IMR-90 (cell line): Measurements from ENCODE around the gene SLC38A9. TPM values are rescaled to one million over a fixed set of nuclear protein-coding genes. Genes with fewer than 3 reads are reported as not detected.
A peak's percentile ranks its signal among the peaks of the same experiment; 100 is the strongest.

Experiments
- ATAC-seq: fragments of 200-7000 bp; cut with Tn5 transposase; 2 replicates; pipeline ENCODE4 v1.9.1; 2020; ENCODE audit warnings: low read depth, mild to moderate bottlenecking, moderate library complexity
- BruUV-seq: library from RNA; stranded (reverse); fragments of 400-500 nt; replicated peaks from 2 replicates; lab custom pipeline; 2021; lab: Mats Ljungman, UMichigan
- CTCF ChIA-PET: fragments of 300-600 bp; formaldehyde crosslinking; extraction: SDS; loops from one replicate; lab custom pipeline; 2021; ENCODE audit warnings: antibody characterized with exemption; lab: Yijun Ruan, JAX
- POLR2A ChIA-PET: fragments of 300-600 bp; sonication (Branson Sonifier 250); formaldehyde crosslinking; loops from one replicate; lab custom pipeline; 2022; ENCODE audit warnings: antibody characterized with exemption; ENCODE audit not compliant: unreplicated experiment; lab: Charles Lee
- DNase-seq: peaks from one replicate; pipeline ENCODE4 v3.0.0; 2013
- H2AFZ ChIP-seq: replicated peaks from 2 replicates; pipeline ENCODE3; 2013; ENCODE audit warnings: low read length, mild to moderate bottlenecking; ENCODE audit not compliant: poor library complexity
- H2AK5ac ChIP-seq: 2 replicates; pipeline ENCODE4 v1.6.1; 2013; ENCODE audit warnings: low read depth, low read length, inconsistent platforms
- H2AK9ac ChIP-seq: replicated peaks from 2 replicates; pipeline ENCODE3; 2013; ENCODE audit warnings: mild to moderate bottlenecking, low read depth, low read length, moderate library complexity; ENCODE audit not compliant: poor library complexity
- H2BK120ac ChIP-seq: 2 replicates; pipeline ENCODE4 v1.6.1; 2013; ENCODE audit warnings: low read depth, low read length, inconsistent platforms
- H2BK15ac ChIP-seq: 3 replicates; pipeline ENCODE4 v1.6.1; 2013; ENCODE audit warnings: low read depth, low read length, inconsistent platforms
- H2BK20ac ChIP-seq: 2 replicates; pipeline ENCODE4 v1.6.1; 2013; ENCODE audit warnings: low read depth, mild to moderate bottlenecking, inconsistent platforms, low read length, moderate library complexity
- H2BK5ac ChIP-seq: 2 replicates; pipeline ENCODE4 v1.6.1; 2013; ENCODE audit warnings: mild to moderate bottlenecking, low read depth, low read length, inconsistent platforms; ENCODE audit not compliant: poor library complexity, severe bottlenecking
- H3K14ac ChIP-seq: replicated peaks from 2 replicates; pipeline ENCODE4 v1.6.1; 2013; ENCODE audit warnings: low read depth, low read length, inconsistent platforms
- H3K18ac ChIP-seq: 2 replicates; pipeline ENCODE4 v1.6.1; 2013; ENCODE audit warnings: low read depth, low read length, control low read depth
- H3K23ac ChIP-seq: 2 replicates; pipeline ENCODE4 v1.6.1; 2013; ENCODE audit warnings: low read depth, low read length, inconsistent platforms
- H3K27ac ChIP-seq: 2 replicates; pipeline ENCODE4 v1.5.1; 2013; ENCODE audit warnings: mild to moderate bottlenecking, control low read depth, low read length; ENCODE audit not compliant: insufficient read depth
- H3K27me3 ChIP-seq: 2 replicates; pipeline ENCODE4 v1.6.1; 2013; ENCODE audit warnings: low read length; ENCODE audit not compliant: control insufficient read depth, insufficient read depth
- H3K36me3 ChIP-seq: 2 replicates; pipeline ENCODE4 v1.6.1; 2013; ENCODE audit warnings: low read length, mixed read lengths; ENCODE audit not compliant: control insufficient read depth, insufficient read depth
- H3K4ac ChIP-seq: 2 replicates; pipeline ENCODE4 v1.6.1; 2013; ENCODE audit warnings: low read depth, low read length, inconsistent platforms
- H3K4me1 ChIP-seq: 2 replicates; pipeline ENCODE4 v1.6.1; 2013; ENCODE audit warnings: low read length, mixed read lengths; ENCODE audit not compliant: control insufficient read depth, insufficient read depth
- H3K4me2 ChIP-seq: 2 replicates; pipeline ENCODE4 v1.6.1; 2013; ENCODE audit warnings: low read depth, mild to moderate bottlenecking, control low read depth, low read length, moderate library complexity
- H3K4me3 ChIP-seq: 2 replicates; pipeline ENCODE4 v1.5.1; 2013; ENCODE audit warnings: low read depth, mild to moderate bottlenecking, control low read depth, low read length, moderate library complexity; ENCODE audit not compliant: insufficient read depth
- H3K56ac ChIP-seq: 2 replicates; pipeline ENCODE4 v1.6.1; 2013; ENCODE audit warnings: low read length, inconsistent platforms; ENCODE audit not compliant: insufficient read depth; ENCODE audit errors: extremely low read depth
- H3K79me1 ChIP-seq, 2 experiments: 2 replicates each; pipeline ENCODE4 v1.6.1; 2013; ENCODE audit warnings: low read length in 2 of 2, inconsistent platforms in 1 of 2, low read depth in 1 of 2
- H3K9ac ChIP-seq: 2 replicates; pipeline ENCODE4 v1.6.1; 2013; ENCODE audit warnings: low read depth, low read length, control low read depth
- H3K9me1 ChIP-seq: 2 replicates; pipeline ENCODE4 v1.6.1; 2013; ENCODE audit warnings: low read length, inconsistent platforms; ENCODE audit not compliant: insufficient read depth
- H3K9me3 ChIP-seq: 2 replicates; pipeline ENCODE4 v1.6.1; 2013; ENCODE audit warnings: low read length; ENCODE audit not compliant: control insufficient read depth, insufficient read depth
- H4K20me1 ChIP-seq: 2 replicates; pipeline ENCODE4 v1.6.1; 2013; ENCODE audit warnings: low read length, inconsistent platforms; ENCODE audit not compliant: insufficient read depth
- H4K5ac ChIP-seq: 2 replicates; pipeline ENCODE4 v1.6.1; 2013; ENCODE audit warnings: mild to moderate bottlenecking, low read depth, low read length, control low read depth
- H4K8ac ChIP-seq, 2 experiments: 2 replicates each; pipeline ENCODE4 v1.6.1; 2013; ENCODE audit warnings: low read depth in 2 of 2, low read length in 2 of 2, control low read depth in 1 of 2, inconsistent platforms in 1 of 2
- H4K91ac ChIP-seq: 2 replicates; pipeline ENCODE4 v1.6.1; 2013; ENCODE audit warnings: low read depth, low read length, inconsistent platforms; ENCODE audit not compliant: insufficient read depth
- BHLHE40 ChIP-seq: fragments of 150-350 bp; IDR thresholded peaks from 2 replicates; pipeline ENCODE4 v1.6.1; 2016; ENCODE audit warnings: mild to moderate bottlenecking, low read depth, low read length
- CEBPB ChIP-seq: IDR thresholded peaks from 2 replicates; pipeline ENCODE4 v1.6.1; 2012; ENCODE audit warnings: low read depth, low read length, improper control_type of control experiment
- CHD1 ChIP-seq: IDR thresholded peaks from 2 replicates; pipeline ENCODE4 v1.6.1; 2012; ENCODE audit warnings: low read depth, low read length, improper control_type of control experiment
- FOS ChIP-seq: fragments of 150-350 bp; IDR thresholded peaks from 2 replicates; pipeline ENCODE4 v1.6.1; 2016; ENCODE audit warnings: low read depth, low read length
- MAFK ChIP-seq: IDR thresholded peaks from 2 replicates; pipeline ENCODE4 v1.6.1; 2012; ENCODE audit warnings: low read depth, low read length, improper control_type of control experiment
- MAZ ChIP-seq: IDR thresholded peaks from 2 replicates; pipeline ENCODE4 v1.6.1; 2012; ENCODE audit warnings: low read depth, mild to moderate bottlenecking, low read length, improper control_type of control experiment, moderate library complexity, borderline replicate concordance
- MXI1 ChIP-seq: IDR thresholded peaks from 2 replicates; pipeline ENCODE4 v1.6.1; 2012; ENCODE audit warnings: low read depth, mild to moderate bottlenecking, low read length, moderate library complexity, borderline replicate concordance
- NFE2L2 ChIP-seq: fragments of 150-350 bp; IDR thresholded peaks from 2 replicates; pipeline ENCODE4 v1.6.1; 2016; ENCODE audit warnings: low read depth, mild to moderate bottlenecking, low read length
- POLR2A ChIP-seq: IDR thresholded peaks from 2 replicates; pipeline ENCODE4 v1.6.1; 2012; ENCODE audit warnings: mild to moderate bottlenecking, low read depth, low read length
- RAD21 ChIP-seq: IDR thresholded peaks from 2 replicates; pipeline ENCODE4 v1.6.1; 2012; ENCODE audit warnings: low read length, improper control_type of control experiment
- RCOR1 ChIP-seq: IDR thresholded peaks from 2 replicates; pipeline ENCODE4 v1.6.1; 2012; ENCODE audit warnings: mild to moderate bottlenecking, low read length, improper control_type of control experiment; ENCODE audit not compliant: insufficient replicate concordance
- RFX5 ChIP-seq: IDR thresholded peaks from 2 replicates; pipeline ENCODE4 v1.8.0; 2012; ENCODE audit warnings: low read depth, mild to moderate bottlenecking, low read length, moderate library complexity
- SMC3 ChIP-seq: fragments of 150-350 bp; IDR thresholded peaks from 2 replicates; pipeline ENCODE4 v1.6.1; 2016; ENCODE audit warnings: low read depth, mild to moderate bottlenecking, antibody characterized with exemption, low read length, moderate library complexity
- WGBS, 2 experiments: methylation state at CpG; one replicate each; pipeline versions ENCODE4 v1.1.5 to v1.1.7; 2013; ENCODE audit warnings: missing lambda C conversion rate in 2 of 2; ENCODE audit not compliant: insufficient read length in 1 of 2; ENCODE audit errors: extremely low coverage in 2 of 2; 5-methylcytosine and 5-hydroxymethylcytosine counted together
- dilution Hi-C: fragments of 300-500 bp; cut with HindIII; formaldehyde crosslinking; loops from one replicate; pipeline ENCODE4 v1.14.3; 2018; ENCODE audit warnings: low sequenced_read_pairs; ENCODE audit not compliant: unreplicated experiment
- in situ Hi-C: fragments of 300-500 bp; cut with MboI; formaldehyde crosslinking; loops from 3 replicates; pipeline ENCODE4 v1.14.3; 2019; ENCODE audit warnings: low sequenced_read_pairs, inconsistent platforms, mixed read lengths
- intact Hi-C: fragments of 100-400 bp; cut with micrococcal nuclease; formaldehyde crosslinking; loops from 2 replicates; pipeline ENCODE4 v1.10.0; 2022
- polyA plus RNA-seq, 3 experiments: library from polyadenylated mRNA; depleted of rRNA; stranded (reverse); fragments of >200 nt; gene quantifications; 2 replicates each; pipeline ENCODE4 v1.2.3, GENCODE V29; 2012; ENCODE audit warnings: low replicate concordance in 1 of 3
- total RNA-seq: library from RNA; depleted of rRNA; stranded (reverse); fragments of >200 nt; gene quantifications from 2 replicates; pipeline ENCODE4 v1.2.3, GENCODE V29; 2012
- TF ChIP-seq, protein P1 (sequence below): conservative IDR thresholded peaks from 2 replicates; pipeline ENCODE4 v1.5.1; 2012; ENCODE audit warnings: mild to moderate bottlenecking, low read depth, low read length, improper control_type of control experiment
- TF ChIP-seq, protein P2 (sequence below): fragments of 150-350 bp; IDR thresholded peaks from 2 replicates; pipeline ENCODE4 v1.6.1; 2017; ENCODE audit warnings: mild to moderate bottlenecking, antibody characterized with exemption, low read length, low read depth
- TF ChIP-seq, protein P3 (sequence below): fragments of 150-350 bp; IDR thresholded peaks from 2 replicates; pipeline ENCODE4 v1.6.1; 2016; ENCODE audit warnings: low read depth, mild to moderate bottlenecking, low read length, moderate library complexity, borderline replicate concordance

The SLC38A9 gene
- total and polyA plus RNA-seq, 2 of the 4 experiments (the other 2 are of a cell fraction), result 10.5 to 24.2 TPM

DNA sequence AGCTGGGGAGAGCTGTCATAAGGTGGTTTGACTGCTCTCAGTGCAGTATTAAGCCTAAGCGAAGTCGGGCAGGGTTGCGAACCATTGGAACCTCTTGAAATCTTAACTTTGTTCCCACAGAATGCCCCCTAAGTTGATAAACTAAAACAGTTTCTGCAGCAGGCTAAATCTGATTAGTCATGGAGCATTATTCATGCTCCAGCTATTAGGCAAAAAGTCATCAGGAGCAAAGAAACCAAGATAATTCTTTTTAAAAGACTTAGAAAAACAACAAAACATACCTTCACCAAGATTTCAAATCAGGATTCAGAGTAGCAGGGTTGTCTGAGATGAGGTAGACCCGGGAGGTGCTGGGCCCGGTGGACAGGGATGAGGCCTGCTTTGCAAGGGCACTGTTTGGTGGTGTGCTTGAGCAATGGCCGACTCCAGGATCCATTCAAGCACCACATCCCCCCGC, 107.5 kb downstream of the SLC38A9 start:
- H2BK120ac ChIP-seq, result peak overlapping the region; percentile 98
- peak overlapping the region; percentile 97 for H3K27ac ChIP-seq
- H3K36me3 ChIP-seq, result no peaks in the 10 kb centered on the region
- H3K23ac ChIP-seq, result peak overlapping the region; percentile 93
- CTCF ChIA-PET, result interaction anchor here (0.6 kb wide), 1 partner anchor 265 kb away, joined by 3 read pairs; no protein-coding TSS in a partner anchor
- peak overlapping the region; percentile 85 for H4K91ac ChIP-seq
- peak overlapping the region; percentile 95 for H3K14ac ChIP-seq
- H3K56ac ChIP-seq, result peak overlapping the region; percentile 42; the same call in 1 of the 2 replicates
- in situ Hi-C loops, result no loop called here
- H3K4ac ChIP-seq, result peak overlapping the region; percentile 96
- POLR2A ChIA-PET, result no interaction called here
- peak overlapping the region; percentile 98 for H2BK20ac ChIP-seq
- TF ChIP-seq FOS (peak; percentile 69), RAD21 (no peak), RFX5 (no peak), CEBPB (no peak), RCOR1 (no peak), MAFK (peak; percentile 26; the same call in 1 of the 2 replicates), MXI1 (no peak), NFE2L2 (peak; percentile 81), CHD1 (no peak), BHLHE40 (no peak), MAZ (no peak), SMC3 (no peak), POLR2A (no peak)
- TF ChIP-seq, protein P1, sequence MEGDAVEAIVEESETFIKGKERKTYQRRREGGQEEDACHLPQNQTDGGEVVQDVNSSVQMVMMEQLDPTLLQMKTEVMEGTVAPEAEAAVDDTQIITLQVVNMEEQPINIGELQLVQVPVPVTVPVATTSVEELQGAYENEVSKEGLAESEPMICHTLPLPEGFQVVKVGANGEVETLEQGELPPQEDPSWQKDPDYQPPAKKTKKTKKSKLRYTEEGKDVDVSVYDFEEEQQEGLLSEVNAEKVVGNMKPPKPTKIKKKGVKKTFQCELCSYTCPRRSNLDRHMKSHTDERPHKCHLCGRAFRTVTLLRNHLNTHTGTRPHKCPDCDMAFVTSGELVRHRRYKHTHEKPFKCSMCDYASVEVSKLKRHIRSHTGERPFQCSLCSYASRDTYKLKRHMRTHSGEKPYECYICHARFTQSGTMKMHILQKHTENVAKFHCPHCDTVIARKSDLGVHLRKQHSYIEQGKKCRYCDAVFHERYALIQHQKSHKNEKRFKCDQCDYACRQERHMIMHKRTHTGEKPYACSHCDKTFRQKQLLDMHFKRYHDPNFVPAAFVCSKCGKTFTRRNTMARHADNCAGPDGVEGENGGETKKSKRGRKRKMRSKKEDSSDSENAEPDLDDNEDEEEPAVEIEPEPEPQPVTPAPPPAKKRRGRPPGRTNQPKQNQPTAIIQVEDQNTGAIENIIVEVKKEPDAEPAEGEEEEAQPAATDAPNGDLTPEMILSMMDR, result no peak
- TF ChIP-seq, protein P2, sequence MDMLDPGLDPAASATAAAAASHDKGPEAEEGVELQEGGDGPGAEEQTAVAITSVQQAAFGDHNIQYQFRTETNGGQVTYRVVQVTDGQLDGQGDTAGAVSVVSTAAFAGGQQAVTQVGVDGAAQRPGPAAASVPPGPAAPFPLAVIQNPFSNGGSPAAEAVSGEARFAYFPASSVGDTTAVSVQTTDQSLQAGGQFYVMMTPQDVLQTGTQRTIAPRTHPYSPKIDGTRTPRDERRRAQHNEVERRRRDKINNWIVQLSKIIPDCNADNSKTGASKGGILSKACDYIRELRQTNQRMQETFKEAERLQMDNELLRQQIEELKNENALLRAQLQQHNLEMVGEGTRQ, result no peak
- TF ChIP-seq, protein P3, sequence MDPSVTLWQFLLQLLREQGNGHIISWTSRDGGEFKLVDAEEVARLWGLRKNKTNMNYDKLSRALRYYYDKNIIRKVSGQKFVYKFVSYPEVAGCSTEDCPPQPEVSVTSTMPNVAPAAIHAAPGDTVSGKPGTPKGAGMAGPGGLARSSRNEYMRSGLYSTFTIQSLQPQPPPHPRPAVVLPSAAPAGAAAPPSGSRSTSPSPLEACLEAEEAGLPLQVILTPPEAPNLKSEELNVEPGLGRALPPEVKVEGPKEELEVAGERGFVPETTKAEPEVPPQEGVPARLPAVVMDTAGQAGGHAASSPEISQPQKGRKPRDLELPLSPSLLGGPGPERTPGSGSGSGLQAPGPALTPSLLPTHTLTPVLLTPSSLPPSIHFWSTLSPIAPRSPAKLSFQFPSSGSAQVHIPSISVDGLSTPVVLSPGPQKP, result no peak
- DNase-seq (peak; percentile 86), ATAC-seq (peak; percentile 48)
- H2AK9ac ChIP-seq, result peak overlapping the region; percentile 86
- H3K4me3 ChIP-seq, result no peak overlapping the region
- H2AFZ ChIP-seq, result peak overlapping the region; percentile 89
- H3K9me3 ChIP-seq, result no peaks in the 10 kb centered on the region
- peak overlapping the region; percentile 77; the same call in 1 of the 3 replicates for H2BK15ac ChIP-seq
- intact Hi-C loops, result loop anchor here (5.0 kb wide), 1 partner anchor 73 kb away; no protein-coding TSS in a partner anchor
- no peaks in the 10 kb centered on the region for H3K27me3 ChIP-seq
- peak overlapping the region; percentile 86 for H3K18ac ChIP-seq
- peak overlapping the region; percentile 63 for H3K4me2 ChIP-seq
- dilution Hi-C loops, result no loop called here
- WGBS, 2 experiments, result no CpG with 5 or more reads among the region's 7 CpGs
- no TSS peak for BruUV-seq
- no peaks in the 10 kb centered on the region for H4K20me1 ChIP-seq
- H3K79me1 ChIP-seq, result peaks cover 0 to 3% of the 10 kb centered on the region in 2 experiments; a peak in 2 of 4 replicates
- H2BK5ac ChIP-seq, result peak overlapping the region; percentile 98
- peak overlapping the region; percentile 12 to 96; a peak in 3 of 4 replicates for H4K8ac ChIP-seq
- peaks cover 19% of the 10 kb centered on the region for H3K4me1 ChIP-seq
- peak overlapping the region; percentile 87 for H4K5ac ChIP-seq
- H3K9me1 ChIP-seq, result peaks cover 5% of the 10 kb centered on the region; the same call in 1 of the 2 replicates
- peak overlapping the region; percentile 89 for H2AK5ac ChIP-seq
- H3K9ac ChIP-seq, result peak overlapping the region; percentile 30
